Right lobe of liver (tissue), 4 donors: ENCODE measurements around the gene CDCP2.

Experiments used
- CTCF ChIP-seq, 4 donors: fragments of 200-600 bp in 3 of 4; fragments of 450-650 bp in 1 of 4; IDR thresholded peaks; one replicate each; pipeline versions ENCODE4 v1.5.1 to v1.8.0; 2016 to 2022; ENCODE audit warnings: antibody characterized with exemption in 4 of 4, mild to moderate bottlenecking in 2 of 4
- POLR2A ChIP-seq: fragments of 450-650 bp; IDR thresholded peaks from one replicate; pipeline ENCODE4 v1.6.1; 2017; ENCODE audit warnings: antibody characterized with exemption, mild to moderate bottlenecking
- donor health status: DM: no; HTN: no; CAD: no.
- donor health status: DM: no; HTN: no; CAD: no.
- donor health status: DM: no; HTN: yes; CAD: no.

GRCh38 chr1:54174106-54174505 lies 21.3 kb upstream of the CDCP2 start:
- TF ChIP-seq CTCF (IDR thresholded peaks at IDR 0.05), result no peak
- TF ChIP-seq POLR2A, result no peak
